Measurements from ENCODE around the gene AADACL4.

AADACL4 gene

GRCh38 chr1:12643785-12644184, at the start of gene AADACL4:
TSS of gene AADACL4 (plus strand) at chr1:12644085. CDS start at chr1:12644547, 462 bp downstream.
- no peak for DNase-seq

- DNase-seq, result no peak
Observed at GRCh38 chr1:12594490-12594889, 49.4 kb upstream of the AADACL4 start.

DNA sequence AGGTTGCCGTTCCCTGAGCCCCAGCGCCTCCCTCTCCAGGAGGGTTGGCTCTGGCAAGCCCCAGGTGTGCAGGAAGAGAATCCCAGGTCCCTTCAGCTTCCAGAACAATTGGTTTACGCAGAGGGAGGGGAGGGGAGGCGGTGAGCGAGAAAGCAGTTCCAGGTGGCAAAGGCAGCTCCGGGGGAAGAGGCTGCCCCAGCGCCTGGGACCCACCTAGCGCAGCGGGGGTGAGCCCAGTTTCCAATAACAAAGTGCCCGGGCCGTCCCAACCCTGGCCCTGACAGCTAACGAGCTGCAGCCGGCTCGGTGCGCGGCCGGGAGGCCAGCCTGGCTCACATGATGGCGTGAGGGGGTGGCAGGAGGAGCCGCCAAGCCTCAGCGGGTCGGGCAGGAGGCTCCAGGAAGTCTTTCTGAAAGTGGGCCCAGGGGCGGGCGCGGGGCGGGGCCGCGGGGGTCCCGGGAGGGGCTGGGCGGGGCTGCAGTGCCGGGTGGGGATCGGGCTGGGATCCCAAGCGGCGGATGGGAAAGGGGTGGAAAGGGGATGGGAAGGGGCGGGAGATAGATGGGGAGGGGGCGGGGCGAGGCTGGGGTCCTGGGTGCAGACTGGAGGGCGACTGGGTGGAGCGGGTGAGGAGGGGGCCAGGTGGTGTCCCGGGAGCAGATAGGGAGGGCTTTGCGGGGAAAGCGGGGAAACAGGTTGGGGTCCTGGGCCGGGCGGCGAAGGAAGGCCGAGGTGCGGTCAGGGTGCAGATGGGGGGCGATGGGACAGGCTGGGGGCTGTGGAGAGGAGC, 48.7 kb upstream of the AADACL4 start:
- DNase-seq, result peak; percentile 15 to 21

GRCh38 chr1:12595757-12596006, 48.2 kb upstream of the AADACL4 start:
- peak in 1 of 2 donors; percentile 11 for DNase-seq

GRCh38 chr1:12596007-12596821, 47.7 kb upstream of the AADACL4 start:
- DNase-seq, result peak in 1 of 2 donors; percentile 76

- peak in 1 of 2 donors; percentile 18 for DNase-seq
Observed at GRCh38 chr1:12597792-12598191, 46.1 kb upstream of the AADACL4 start.

- no peak for DNase-seq
Observed at GRCh38 chr1:12598974-12599373, 44.9 kb upstream of the AADACL4 start.

- no peak for DNase-seq
Observed at GRCh38 chr1:12599657-12600056, 44.2 kb upstream of the AADACL4 start.

DNA sequence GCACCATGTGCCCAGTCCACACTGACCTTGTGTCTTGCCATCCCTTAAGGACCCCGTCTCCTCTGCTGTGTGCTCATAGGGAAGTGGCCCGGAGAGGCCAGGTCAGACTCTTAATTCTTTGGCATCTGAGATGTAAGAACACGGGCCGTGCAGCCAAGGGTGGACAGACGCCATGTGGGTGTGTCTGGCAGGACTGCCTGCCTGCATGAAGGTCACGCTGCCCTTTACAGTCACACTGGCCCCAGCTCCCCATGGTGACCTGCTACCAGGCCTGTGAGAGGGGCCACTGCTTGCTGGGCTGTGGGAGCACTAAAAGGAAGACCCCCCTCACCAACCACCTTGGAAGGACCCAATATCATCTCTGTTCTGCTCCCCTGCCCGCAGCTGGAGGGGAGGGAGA, 43.5 kb upstream of the AADACL4 start:
- no peak for DNase-seq

GRCh38 chr1:12600880-12601633, 42.8 kb upstream of the AADACL4 start:
- DNase-seq, result peak; percentile 61 to 68

DNA sequence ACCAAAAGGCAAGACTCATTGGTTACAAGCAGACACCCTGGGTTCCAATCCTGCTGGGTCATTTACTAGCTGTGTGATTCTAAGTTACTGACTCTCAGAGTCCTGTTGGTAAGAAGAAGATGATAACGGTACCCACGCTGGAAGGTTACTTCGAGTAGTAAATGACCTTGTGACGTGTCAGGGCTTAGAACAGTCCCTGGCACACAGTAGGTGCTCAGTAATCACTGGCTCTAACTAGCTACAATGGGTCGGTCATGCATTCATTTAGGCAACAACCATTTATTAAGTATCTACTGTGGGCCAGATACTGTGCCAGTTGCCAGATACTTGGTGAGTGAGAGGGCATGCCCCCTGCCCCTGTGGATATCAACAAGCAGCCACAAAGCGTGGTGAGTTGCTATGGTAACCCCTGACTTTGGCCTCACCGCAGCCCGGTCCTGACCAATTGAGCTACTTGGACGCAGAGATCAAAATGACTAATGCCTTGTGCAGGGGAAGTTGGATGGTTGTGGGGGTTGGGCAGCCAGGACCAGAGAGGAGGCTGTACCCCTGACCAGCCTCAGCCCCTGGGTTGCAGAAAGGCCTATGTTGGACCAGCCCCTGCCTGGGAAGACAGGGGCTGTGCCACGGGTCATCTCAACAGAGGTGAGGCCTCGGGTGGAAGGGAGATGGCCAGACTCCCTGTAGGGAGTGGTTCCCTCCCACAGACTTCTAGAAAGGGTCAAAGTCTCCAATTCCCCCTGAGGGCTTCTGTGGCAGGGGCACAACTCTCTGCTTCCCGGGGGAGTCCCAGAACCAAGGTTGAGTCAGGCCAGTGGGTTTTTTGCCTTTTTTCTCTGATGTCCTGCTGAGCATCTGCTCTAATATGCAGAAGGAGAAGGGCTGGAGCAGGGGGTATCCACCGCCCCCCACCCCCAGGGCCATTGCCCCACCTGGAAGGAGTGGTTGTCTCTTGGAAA, 41.9 kb upstream of the AADACL4 start:
- peak in 1 of 2 donors; percentile 73 for DNase-seq

DNA sequence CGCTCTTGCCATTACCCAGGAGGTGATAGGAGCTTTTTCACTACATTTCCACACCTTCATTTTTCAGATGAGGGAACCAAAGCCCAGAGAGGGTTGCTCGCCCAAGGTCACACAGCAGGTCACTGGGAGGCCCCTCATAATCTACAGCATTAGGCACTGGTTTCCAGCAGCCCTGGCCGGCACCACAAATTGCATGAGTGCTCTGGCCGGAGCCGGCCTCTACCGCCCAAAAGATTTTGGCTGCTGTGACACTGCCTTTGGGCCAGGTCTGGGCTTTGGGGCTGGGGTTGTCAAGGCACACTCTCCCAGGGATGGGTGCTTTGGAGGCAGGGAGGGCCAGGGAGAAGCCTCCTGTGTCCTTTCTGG, 41.2 kb upstream of the AADACL4 start:
- no peak for DNase-seq

DNA sequence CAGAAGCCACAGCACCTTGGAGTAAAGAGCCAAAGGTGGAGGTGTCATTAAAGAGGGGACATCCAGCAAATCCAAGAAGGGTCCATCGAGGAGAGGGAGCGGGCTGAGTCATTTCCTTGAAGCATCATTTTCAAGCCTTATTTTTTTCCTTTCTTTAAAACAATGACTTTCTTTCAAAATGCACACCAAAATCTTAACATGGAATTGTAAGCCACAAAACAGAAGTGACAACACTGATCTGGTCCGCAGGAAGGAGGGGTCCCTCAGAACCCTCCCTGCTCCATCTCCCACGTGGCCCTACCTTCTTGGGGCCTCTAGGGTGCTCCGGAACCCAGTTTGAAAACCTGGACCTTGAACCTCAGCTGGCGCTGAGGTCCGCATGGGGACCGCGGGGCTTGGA, 40.7 kb upstream of the AADACL4 start:
- DNase-seq, result no peak

DNA sequence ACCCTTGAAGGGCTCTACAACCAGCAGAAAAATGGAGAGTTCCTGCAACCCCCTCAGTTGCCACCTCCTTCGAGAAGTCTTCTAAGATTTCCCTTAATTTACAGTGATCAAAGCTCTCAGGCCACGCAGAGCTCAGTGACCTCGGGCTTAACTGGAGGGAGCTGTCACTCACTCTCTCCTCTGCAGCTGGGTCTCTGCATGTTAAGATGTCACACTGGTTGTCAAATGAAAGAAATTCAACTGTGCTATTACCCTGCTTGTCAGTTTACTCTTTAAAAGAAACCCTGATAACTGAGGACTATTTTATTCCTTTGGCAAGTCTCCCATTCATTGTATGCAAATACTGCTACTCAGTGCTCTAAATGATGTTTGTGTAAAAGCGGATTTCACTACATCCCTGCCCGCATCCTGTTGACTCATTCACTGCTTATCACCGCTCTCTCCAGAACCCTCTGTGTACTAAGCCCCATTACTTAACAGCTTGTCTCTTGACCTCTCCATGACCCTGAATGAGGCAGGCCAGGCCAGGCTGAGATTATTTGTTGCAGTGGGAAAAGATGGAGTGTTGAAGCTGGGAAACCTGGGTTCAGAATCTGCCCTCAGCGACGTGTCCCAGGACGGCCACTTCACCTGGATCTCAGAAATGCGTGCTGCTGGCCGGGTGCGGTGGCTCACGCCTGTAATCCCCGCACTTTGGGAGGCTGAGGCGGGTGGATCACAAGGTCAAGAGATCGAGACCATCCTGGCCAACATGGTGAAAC, 39.6 kb upstream of the AADACL4 start:
- peak; percentile 67 to 76 for DNase-seq

- no peak for DNase-seq
Observed at GRCh38 chr1:12604986-12605385, 38.9 kb upstream of the AADACL4 start.

DNA sequence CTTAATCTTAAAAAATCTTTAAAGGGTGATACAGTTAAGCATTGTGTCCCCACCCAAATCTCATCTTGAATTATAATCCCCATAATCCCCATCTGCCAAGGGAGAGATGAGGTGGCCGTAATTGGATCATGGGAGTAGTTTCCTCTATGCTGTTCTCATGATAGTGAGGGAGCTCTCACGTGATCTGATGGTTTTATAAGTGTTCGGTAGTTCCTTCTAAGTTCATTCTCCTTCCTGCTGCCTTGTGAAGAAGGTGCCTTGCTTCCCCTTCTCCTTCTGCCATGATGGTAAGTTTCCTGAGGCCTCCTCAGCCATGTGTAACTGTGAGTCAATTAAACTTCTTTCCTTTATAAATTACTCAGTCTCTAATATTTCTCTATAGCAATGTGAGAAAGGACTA, 36.6 kb upstream of the AADACL4 start:
- no peak for DNase-seq

DNA sequence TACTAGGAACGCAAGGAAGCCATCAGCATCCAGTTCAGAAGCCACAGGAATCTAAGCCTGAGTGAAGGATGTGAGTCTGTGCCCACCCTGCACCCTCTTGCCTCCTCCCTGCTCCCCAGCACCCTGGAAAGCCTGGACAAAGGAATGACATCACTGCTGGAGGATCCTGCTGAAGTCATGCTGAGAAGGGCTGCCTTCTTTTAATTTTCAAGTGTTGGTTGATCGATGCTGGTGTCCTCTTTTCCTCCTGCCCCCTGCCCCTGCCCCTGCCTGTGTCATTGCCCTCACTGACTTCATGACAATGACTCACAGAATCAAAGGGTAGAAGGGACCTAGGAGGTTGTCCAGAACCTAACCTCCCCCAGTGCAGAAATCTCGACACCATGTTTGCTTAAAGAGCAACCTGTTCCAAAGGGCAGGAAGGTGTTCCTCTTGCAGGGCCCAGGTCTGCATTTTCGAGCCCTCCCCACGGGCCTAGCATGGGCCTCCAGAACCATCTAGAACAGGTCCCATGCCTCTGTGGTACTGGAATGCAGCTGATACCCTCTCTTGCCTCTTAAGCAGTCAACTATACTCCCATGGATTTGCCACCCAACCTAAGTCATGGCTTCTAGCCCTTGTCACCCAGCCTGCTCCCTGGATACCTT, 35.5 kb upstream of the AADACL4 start:
- DNase-seq, result no peak

DNA sequence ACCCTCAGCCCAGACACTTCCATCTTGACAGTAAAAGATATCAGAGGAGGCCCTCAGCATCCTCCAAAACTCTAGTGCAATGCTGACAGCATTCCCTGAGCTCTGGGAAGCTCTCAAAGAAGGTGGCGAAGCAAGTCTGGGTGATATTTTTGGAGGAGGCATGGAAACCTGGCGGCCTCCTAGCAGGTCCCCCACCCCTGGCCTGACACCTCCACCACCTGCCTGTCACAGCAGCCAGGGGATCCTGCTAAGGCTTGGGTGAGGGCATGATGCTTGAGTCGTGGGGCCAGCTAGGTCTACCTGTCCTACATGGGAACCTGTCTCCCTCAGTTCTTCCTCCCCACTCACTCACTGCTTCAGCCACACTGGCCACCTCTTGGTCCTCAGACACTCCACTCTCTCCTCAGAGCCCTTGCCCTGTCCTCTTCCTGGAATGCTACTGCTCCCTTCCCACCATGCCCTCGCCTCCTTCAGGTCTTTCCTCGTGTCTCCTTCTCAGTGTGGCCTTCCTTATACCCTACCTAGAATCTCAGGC, 34.3 kb upstream of the AADACL4 start:
- DNase-seq, result no peak

DNA sequence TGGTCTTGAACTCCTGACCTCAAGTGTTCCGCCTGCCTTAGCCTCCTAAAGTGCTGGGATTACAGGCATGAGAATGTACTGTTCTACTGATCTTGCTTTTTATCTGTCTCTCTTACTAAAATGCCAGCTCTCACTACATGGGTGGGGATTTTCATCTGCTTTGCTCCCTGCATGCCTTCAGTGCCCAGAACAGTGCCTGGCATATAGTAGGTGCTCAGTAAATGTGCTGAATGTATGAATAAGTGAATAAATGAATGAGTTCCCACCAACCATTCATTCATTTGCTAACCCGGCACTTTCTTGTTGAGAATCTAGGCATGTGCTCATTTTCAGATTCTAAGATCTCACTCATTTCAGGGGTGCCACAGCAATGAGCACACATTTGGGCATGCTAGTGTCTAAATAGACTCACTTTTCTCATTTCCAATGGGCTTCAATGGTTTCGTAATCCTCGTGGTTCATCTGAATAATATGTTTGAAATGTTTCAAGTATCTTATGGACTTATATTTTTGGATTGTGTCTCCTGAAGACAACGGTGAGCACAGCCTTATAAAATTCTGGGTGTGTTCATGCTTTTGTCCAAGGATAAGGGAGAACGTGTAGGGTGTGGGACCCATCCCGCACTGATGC, 33.5 kb upstream of the AADACL4 start:
- DNase-seq, result no peak

DNA sequence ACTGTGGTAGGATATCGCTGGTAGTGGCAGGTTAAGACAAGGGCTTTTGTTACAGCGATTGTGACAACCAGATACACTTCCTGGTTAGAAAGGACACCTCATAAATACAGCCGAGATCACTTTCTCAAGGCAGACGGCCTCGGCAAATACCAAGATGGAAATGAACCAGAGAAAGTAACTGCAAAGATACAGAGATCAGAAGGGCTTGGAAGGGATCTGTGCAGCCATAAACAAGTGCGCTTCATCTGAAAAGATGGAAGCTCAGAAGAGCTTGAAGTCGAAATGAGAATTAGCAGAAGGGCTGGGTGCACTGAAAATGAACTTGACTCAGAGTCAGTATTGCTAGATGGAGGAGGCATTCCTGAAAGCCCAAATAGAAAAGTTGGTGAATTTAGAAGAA, 32.9 kb upstream of the AADACL4 start:
- no peak for DNase-seq
